IMR-90 (cell line): ENCODE measurements around the gene TDRD1. TPM values are rescaled to one million over a fixed set of nuclear protein-coding genes. Genes with fewer than 3 reads are reported as not detected.
A peak's percentile ranks its signal among the peaks of the same experiment; 100 is the strongest.

Experiments
- ATAC-seq: fragments of 200-7000 bp; cut with Tn5 transposase; 2 replicates; pipeline ENCODE4 v1.9.1; 2020; ENCODE audit warnings: low read depth, mild to moderate bottlenecking, moderate library complexity
- BruUV-seq: library from RNA; stranded (reverse); fragments of 400-500 nt; replicated peaks from 2 replicates; lab custom pipeline; 2021; lab: Mats Ljungman, UMichigan
- CTCF ChIA-PET: fragments of 300-600 bp; formaldehyde crosslinking; extraction: SDS; loops from one replicate; lab custom pipeline; 2021; ENCODE audit warnings: antibody characterized with exemption; lab: Yijun Ruan, JAX
- POLR2A ChIA-PET: fragments of 300-600 bp; sonication (Branson Sonifier 250); formaldehyde crosslinking; loops from one replicate; lab custom pipeline; 2022; ENCODE audit warnings: antibody characterized with exemption; ENCODE audit not compliant: unreplicated experiment; lab: Charles Lee
- DNase-seq: peaks from one replicate; pipeline ENCODE4 v3.0.0; 2013
- H2AFZ ChIP-seq: replicated peaks from 2 replicates; pipeline ENCODE3; 2013; ENCODE audit warnings: low read length, mild to moderate bottlenecking; ENCODE audit not compliant: poor library complexity
- H2AK5ac ChIP-seq: 2 replicates; pipeline ENCODE4 v1.6.1; 2013; ENCODE audit warnings: low read depth, low read length, inconsistent platforms
- H2AK9ac ChIP-seq: replicated peaks from 2 replicates; pipeline ENCODE3; 2013; ENCODE audit warnings: mild to moderate bottlenecking, low read depth, low read length, moderate library complexity; ENCODE audit not compliant: poor library complexity
- H2BK120ac ChIP-seq: 2 replicates; pipeline ENCODE4 v1.6.1; 2013; ENCODE audit warnings: low read depth, low read length, inconsistent platforms
- H2BK15ac ChIP-seq: 3 replicates; pipeline ENCODE4 v1.6.1; 2013; ENCODE audit warnings: low read depth, low read length, inconsistent platforms
- H2BK20ac ChIP-seq: 2 replicates; pipeline ENCODE4 v1.6.1; 2013; ENCODE audit warnings: low read depth, mild to moderate bottlenecking, inconsistent platforms, low read length, moderate library complexity
- H2BK5ac ChIP-seq: 2 replicates; pipeline ENCODE4 v1.6.1; 2013; ENCODE audit warnings: mild to moderate bottlenecking, low read depth, low read length, inconsistent platforms; ENCODE audit not compliant: poor library complexity, severe bottlenecking
- H3K14ac ChIP-seq: replicated peaks from 2 replicates; pipeline ENCODE4 v1.6.1; 2013; ENCODE audit warnings: low read depth, low read length, inconsistent platforms
- H3K18ac ChIP-seq: 2 replicates; pipeline ENCODE4 v1.6.1; 2013; ENCODE audit warnings: low read depth, low read length, control low read depth
- H3K23ac ChIP-seq: 2 replicates; pipeline ENCODE4 v1.6.1; 2013; ENCODE audit warnings: low read depth, low read length, inconsistent platforms
- H3K27ac ChIP-seq: 2 replicates; pipeline ENCODE4 v1.5.1; 2013; ENCODE audit warnings: mild to moderate bottlenecking, control low read depth, low read length; ENCODE audit not compliant: insufficient read depth
- H3K27me3 ChIP-seq: 2 replicates; pipeline ENCODE4 v1.6.1; 2013; ENCODE audit warnings: low read length; ENCODE audit not compliant: control insufficient read depth, insufficient read depth
- H3K36me3 ChIP-seq: 2 replicates; pipeline ENCODE4 v1.6.1; 2013; ENCODE audit warnings: low read length, mixed read lengths; ENCODE audit not compliant: control insufficient read depth, insufficient read depth
- H3K4ac ChIP-seq: 2 replicates; pipeline ENCODE4 v1.6.1; 2013; ENCODE audit warnings: low read depth, low read length, inconsistent platforms
- H3K4me1 ChIP-seq: 2 replicates; pipeline ENCODE4 v1.6.1; 2013; ENCODE audit warnings: low read length, mixed read lengths; ENCODE audit not compliant: control insufficient read depth, insufficient read depth
- H3K4me2 ChIP-seq: 2 replicates; pipeline ENCODE4 v1.6.1; 2013; ENCODE audit warnings: low read depth, mild to moderate bottlenecking, control low read depth, low read length, moderate library complexity
- H3K4me3 ChIP-seq: 2 replicates; pipeline ENCODE4 v1.5.1; 2013; ENCODE audit warnings: low read depth, mild to moderate bottlenecking, control low read depth, low read length, moderate library complexity; ENCODE audit not compliant: insufficient read depth
- H3K56ac ChIP-seq: 2 replicates; pipeline ENCODE4 v1.6.1; 2013; ENCODE audit warnings: low read length, inconsistent platforms; ENCODE audit not compliant: insufficient read depth; ENCODE audit errors: extremely low read depth
- H3K79me1 ChIP-seq, 2 experiments: 2 replicates each; pipeline ENCODE4 v1.6.1; 2013; ENCODE audit warnings: low read length in 2 of 2, inconsistent platforms in 1 of 2, low read depth in 1 of 2
- H3K9ac ChIP-seq: 2 replicates; pipeline ENCODE4 v1.6.1; 2013; ENCODE audit warnings: low read depth, low read length, control low read depth
- H3K9me1 ChIP-seq: 2 replicates; pipeline ENCODE4 v1.6.1; 2013; ENCODE audit warnings: low read length, inconsistent platforms; ENCODE audit not compliant: insufficient read depth
- H3K9me3 ChIP-seq: 2 replicates; pipeline ENCODE4 v1.6.1; 2013; ENCODE audit warnings: low read length; ENCODE audit not compliant: control insufficient read depth, insufficient read depth
- H4K20me1 ChIP-seq: 2 replicates; pipeline ENCODE4 v1.6.1; 2013; ENCODE audit warnings: low read length, inconsistent platforms; ENCODE audit not compliant: insufficient read depth
- H4K5ac ChIP-seq: 2 replicates; pipeline ENCODE4 v1.6.1; 2013; ENCODE audit warnings: mild to moderate bottlenecking, low read depth, low read length, control low read depth
- H4K8ac ChIP-seq, 2 experiments: 2 replicates each; pipeline ENCODE4 v1.6.1; 2013; ENCODE audit warnings: low read depth in 2 of 2, low read length in 2 of 2, control low read depth in 1 of 2, inconsistent platforms in 1 of 2
- H4K91ac ChIP-seq: 2 replicates; pipeline ENCODE4 v1.6.1; 2013; ENCODE audit warnings: low read depth, low read length, inconsistent platforms; ENCODE audit not compliant: insufficient read depth
- BHLHE40 ChIP-seq: fragments of 150-350 bp; IDR thresholded peaks from 2 replicates; pipeline ENCODE4 v1.6.1; 2016; ENCODE audit warnings: mild to moderate bottlenecking, low read depth, low read length
- CEBPB ChIP-seq: IDR thresholded peaks from 2 replicates; pipeline ENCODE4 v1.6.1; 2012; ENCODE audit warnings: low read depth, low read length, improper control_type of control experiment
- CHD1 ChIP-seq: IDR thresholded peaks from 2 replicates; pipeline ENCODE4 v1.6.1; 2012; ENCODE audit warnings: low read depth, low read length, improper control_type of control experiment
- CTCF ChIP-seq: conservative IDR thresholded peaks from 2 replicates; pipeline ENCODE4 v1.5.1; 2012; ENCODE audit warnings: mild to moderate bottlenecking, low read depth, low read length, improper control_type of control experiment
- ELK1 ChIP-seq: fragments of 150-350 bp; IDR thresholded peaks from 2 replicates; pipeline ENCODE4 v1.6.1; 2016; ENCODE audit warnings: low read depth, mild to moderate bottlenecking, low read length, moderate library complexity, borderline replicate concordance
- FOS ChIP-seq: fragments of 150-350 bp; IDR thresholded peaks from 2 replicates; pipeline ENCODE4 v1.6.1; 2016; ENCODE audit warnings: low read depth, low read length
- MAFK ChIP-seq: IDR thresholded peaks from 2 replicates; pipeline ENCODE4 v1.6.1; 2012; ENCODE audit warnings: low read depth, low read length, improper control_type of control experiment
- MAZ ChIP-seq: IDR thresholded peaks from 2 replicates; pipeline ENCODE4 v1.6.1; 2012; ENCODE audit warnings: low read depth, mild to moderate bottlenecking, low read length, improper control_type of control experiment, moderate library complexity, borderline replicate concordance
- MXI1 ChIP-seq: IDR thresholded peaks from 2 replicates; pipeline ENCODE4 v1.6.1; 2012; ENCODE audit warnings: low read depth, mild to moderate bottlenecking, low read length, moderate library complexity, borderline replicate concordance
- NFE2L2 ChIP-seq: fragments of 150-350 bp; IDR thresholded peaks from 2 replicates; pipeline ENCODE4 v1.6.1; 2016; ENCODE audit warnings: low read depth, mild to moderate bottlenecking, low read length
- POLR2A ChIP-seq: IDR thresholded peaks from 2 replicates; pipeline ENCODE4 v1.6.1; 2012; ENCODE audit warnings: mild to moderate bottlenecking, low read depth, low read length
- RAD21 ChIP-seq: IDR thresholded peaks from 2 replicates; pipeline ENCODE4 v1.6.1; 2012; ENCODE audit warnings: low read length, improper control_type of control experiment
- RCOR1 ChIP-seq: IDR thresholded peaks from 2 replicates; pipeline ENCODE4 v1.6.1; 2012; ENCODE audit warnings: mild to moderate bottlenecking, low read length, improper control_type of control experiment; ENCODE audit not compliant: insufficient replicate concordance
- RFX5 ChIP-seq: IDR thresholded peaks from 2 replicates; pipeline ENCODE4 v1.8.0; 2012; ENCODE audit warnings: low read depth, mild to moderate bottlenecking, low read length, moderate library complexity
- SMC3 ChIP-seq: fragments of 150-350 bp; IDR thresholded peaks from 2 replicates; pipeline ENCODE4 v1.6.1; 2016; ENCODE audit warnings: low read depth, mild to moderate bottlenecking, antibody characterized with exemption, low read length, moderate library complexity
- WGBS, 2 experiments: methylation state at CpG; one replicate each; pipeline versions ENCODE4 v1.1.5 to v1.1.7; 2013; ENCODE audit warnings: missing lambda C conversion rate in 2 of 2; ENCODE audit not compliant: insufficient read length in 1 of 2; ENCODE audit errors: extremely low coverage in 2 of 2; 5-methylcytosine and 5-hydroxymethylcytosine counted together
- dilution Hi-C: fragments of 300-500 bp; cut with HindIII; formaldehyde crosslinking; loops from one replicate; pipeline ENCODE4 v1.14.3; 2018; ENCODE audit warnings: low sequenced_read_pairs; ENCODE audit not compliant: unreplicated experiment
- in situ Hi-C: fragments of 300-500 bp; cut with MboI; formaldehyde crosslinking; loops from 3 replicates; pipeline ENCODE4 v1.14.3; 2019; ENCODE audit warnings: low sequenced_read_pairs, inconsistent platforms, mixed read lengths
- intact Hi-C: fragments of 100-400 bp; cut with micrococcal nuclease; formaldehyde crosslinking; loops from 2 replicates; pipeline ENCODE4 v1.10.0; 2022
- polyA plus RNA-seq, 3 experiments: library from polyadenylated mRNA; depleted of rRNA; stranded (reverse); fragments of >200 nt; gene quantifications; 2 replicates each; pipeline ENCODE4 v1.2.3, GENCODE V29; 2012; ENCODE audit warnings: low replicate concordance in 1 of 3
- total RNA-seq: library from RNA; depleted of rRNA; stranded (reverse); fragments of >200 nt; gene quantifications from 2 replicates; pipeline ENCODE4 v1.2.3, GENCODE V29; 2012
- TF ChIP-seq, protein P1 (sequence below): fragments of 150-350 bp; IDR thresholded peaks from 2 replicates; pipeline ENCODE4 v1.6.1; 2017; ENCODE audit warnings: mild to moderate bottlenecking, antibody characterized with exemption, low read length, low read depth

The TDRD1 gene
- total and polyA plus RNA-seq, 2 of the 4 experiments (the other 2 are of a cell fraction) = not detected

GRCh38 chr10:114257498-114257897 lies 78.3 kb downstream of the TDRD1 start:
- in situ Hi-C loops = no loop called here
- no peak for DNase-seq
- H3K27me3 ChIP-seq = peaks cover 5% of the 10 kb centered on the region
- H2AFZ ChIP-seq = no peak overlapping the region
- no peak overlapping the region for H3K4me3 ChIP-seq
- H3K56ac ChIP-seq = no peak overlapping the region
- H3K9me3 ChIP-seq = no peaks in the 10 kb centered on the region
- dilution Hi-C loops = no loop called here
- H2AK9ac ChIP-seq = no peak overlapping the region
- H2BK20ac ChIP-seq = peak overlapping the region; percentile 20; the same call in 1 of the 2 replicates
- H2AK5ac ChIP-seq = no peak overlapping the region
- H4K20me1 ChIP-seq = no peaks in the 10 kb centered on the region
- H3K23ac ChIP-seq = no peak overlapping the region
- ATAC-seq = no peak
- H3K4me2 ChIP-seq = no peak overlapping the region
- no peaks in the 10 kb centered on the region for H3K36me3 ChIP-seq
- H3K9me1 ChIP-seq = no peaks in the 10 kb centered on the region
- no peak for TF ChIP-seq FOS
- TF ChIP-seq MXI1 = no peak
- TF ChIP-seq RCOR1 = no peak
- TF ChIP-seq POLR2A = no peak
- TF ChIP-seq RFX5 = no peak
- TF ChIP-seq NFE2L2 = no peak
- TF ChIP-seq CTCF = no peak
- TF ChIP-seq CHD1 = no peak
- TF ChIP-seq SMC3 = no peak
- TF ChIP-seq, protein P1, sequence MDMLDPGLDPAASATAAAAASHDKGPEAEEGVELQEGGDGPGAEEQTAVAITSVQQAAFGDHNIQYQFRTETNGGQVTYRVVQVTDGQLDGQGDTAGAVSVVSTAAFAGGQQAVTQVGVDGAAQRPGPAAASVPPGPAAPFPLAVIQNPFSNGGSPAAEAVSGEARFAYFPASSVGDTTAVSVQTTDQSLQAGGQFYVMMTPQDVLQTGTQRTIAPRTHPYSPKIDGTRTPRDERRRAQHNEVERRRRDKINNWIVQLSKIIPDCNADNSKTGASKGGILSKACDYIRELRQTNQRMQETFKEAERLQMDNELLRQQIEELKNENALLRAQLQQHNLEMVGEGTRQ = no peak
- TF ChIP-seq CEBPB = no peak
- TF ChIP-seq BHLHE40 = no peak
- TF ChIP-seq MAZ = no peak
- no peak for TF ChIP-seq ELK1
- TF ChIP-seq RAD21 = no peak
- no peak for TF ChIP-seq MAFK
- H3K18ac ChIP-seq = no peak overlapping the region
- H3K9ac ChIP-seq = no peak overlapping the region
- intact Hi-C loops = no loop called here
- H4K91ac ChIP-seq = no peak overlapping the region
- no CpG with 5 or more reads among the region's 3 CpGs for WGBS, 2 experiments
- H2BK5ac ChIP-seq = no peak overlapping the region
- no peak overlapping the region for H3K14ac ChIP-seq
- no peak overlapping the region for H4K8ac ChIP-seq
- no peak overlapping the region for H2BK15ac ChIP-seq
- H3K79me1 ChIP-seq = no peaks in the 10 kb centered on the region
- H3K4ac ChIP-seq = peak overlapping the region; percentile 36; the same call in 1 of the 2 replicates
- CTCF ChIA-PET = interaction anchor here (1.2 kb wide), 1 partner anchor 16 kb away, joined by 3 read pairs; no protein-coding TSS in a partner anchor
- no peak overlapping the region for H4K5ac ChIP-seq
- no peak overlapping the region for H2BK120ac ChIP-seq
- POLR2A ChIA-PET = no interaction called here
- H3K27ac ChIP-seq = no peak overlapping the region
- BruUV-seq = no TSS peak
- H3K4me1 ChIP-seq = no peaks in the 10 kb centered on the region
